ENCODE data around the gene TOP3B. TPM values are rescaled to one million over a fixed set of nuclear protein-coding genes. Genes with fewer than 3 reads are reported as not detected.

TOP3B gene
- total and polyA plus RNA-seq, 2 donors from 2014 or later: 8.1 to 26.7 TPM

DNA sequence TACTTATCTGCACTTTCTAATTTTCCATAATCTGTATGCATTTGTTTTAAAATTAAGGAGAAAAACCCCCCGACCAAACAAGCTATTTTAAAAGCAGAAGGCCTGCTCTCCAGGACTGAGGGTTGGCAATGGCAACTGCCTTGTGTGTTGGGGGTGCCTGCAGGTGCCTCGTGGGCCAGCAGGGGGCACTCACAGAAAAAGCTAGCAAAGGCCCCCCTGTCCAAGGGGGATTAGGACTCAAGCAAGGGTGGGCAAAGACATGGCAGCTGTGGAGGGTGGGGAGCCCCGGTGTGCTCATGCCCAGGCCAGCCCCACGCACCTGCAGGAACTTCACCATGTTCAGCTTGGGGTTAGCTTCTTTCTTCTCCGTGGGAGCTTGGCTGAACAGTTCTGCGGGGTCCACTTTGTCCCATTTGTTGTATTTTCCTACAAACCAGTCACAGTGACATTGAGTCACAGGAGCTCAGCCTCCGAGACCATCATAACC lies 10.3 kb downstream of the TOP3B start:
- Histone ChIP-seq H3K27ac (ENCODE audit: low read depth in 2 of 2, low read length in 2 of 2) (no peak overlapping the region), H3K9me3 (ENCODE audit: control insufficient read depth in 2 of 3, insufficient read depth in 1 of 3, low read length in 3 of 3) (no peaks in the 10 kb centered on the region), H3K4me3 (ENCODE audit: low read length in 3 of 3) (no peak overlapping the region), H3K36me3 (ENCODE audit: control insufficient read depth in 2 of 3, insufficient read depth in 3 of 3, low read length in 3 of 3) (peaks cover 4 to 47% (median 38%) of the 10 kb centered on the region in 3 donors), H3K4me1 (ENCODE audit: control insufficient read depth in 2 of 3, insufficient read depth in 2 of 3, low read depth in 1 of 3, low read length in 3 of 3) (no peaks in the 10 kb centered on the region), H3K9ac (ENCODE audit: low read length in 3 of 3) (no peak overlapping the region), H3K27me3 (ENCODE audit: control insufficient read depth, insufficient read depth, low read length) (no peaks in the 10 kb centered on the region)
- intact Hi-C loops (cut with DNase I): no loop called here
- DNase-seq (peak in 3 of 5 donors; percentile 21 to 53 (median 38)), FAIRE-seq (no peak)
- TF ChIP-seq, protein P1, sequence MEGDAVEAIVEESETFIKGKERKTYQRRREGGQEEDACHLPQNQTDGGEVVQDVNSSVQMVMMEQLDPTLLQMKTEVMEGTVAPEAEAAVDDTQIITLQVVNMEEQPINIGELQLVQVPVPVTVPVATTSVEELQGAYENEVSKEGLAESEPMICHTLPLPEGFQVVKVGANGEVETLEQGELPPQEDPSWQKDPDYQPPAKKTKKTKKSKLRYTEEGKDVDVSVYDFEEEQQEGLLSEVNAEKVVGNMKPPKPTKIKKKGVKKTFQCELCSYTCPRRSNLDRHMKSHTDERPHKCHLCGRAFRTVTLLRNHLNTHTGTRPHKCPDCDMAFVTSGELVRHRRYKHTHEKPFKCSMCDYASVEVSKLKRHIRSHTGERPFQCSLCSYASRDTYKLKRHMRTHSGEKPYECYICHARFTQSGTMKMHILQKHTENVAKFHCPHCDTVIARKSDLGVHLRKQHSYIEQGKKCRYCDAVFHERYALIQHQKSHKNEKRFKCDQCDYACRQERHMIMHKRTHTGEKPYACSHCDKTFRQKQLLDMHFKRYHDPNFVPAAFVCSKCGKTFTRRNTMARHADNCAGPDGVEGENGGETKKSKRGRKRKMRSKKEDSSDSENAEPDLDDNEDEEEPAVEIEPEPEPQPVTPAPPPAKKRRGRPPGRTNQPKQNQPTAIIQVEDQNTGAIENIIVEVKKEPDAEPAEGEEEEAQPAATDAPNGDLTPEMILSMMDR (IDR thresholded peaks at IDR 0.05; ENCODE audit: borderline replicate concordance, extremely low read depth, insufficient read depth): peak; percentile 63

DNA sequence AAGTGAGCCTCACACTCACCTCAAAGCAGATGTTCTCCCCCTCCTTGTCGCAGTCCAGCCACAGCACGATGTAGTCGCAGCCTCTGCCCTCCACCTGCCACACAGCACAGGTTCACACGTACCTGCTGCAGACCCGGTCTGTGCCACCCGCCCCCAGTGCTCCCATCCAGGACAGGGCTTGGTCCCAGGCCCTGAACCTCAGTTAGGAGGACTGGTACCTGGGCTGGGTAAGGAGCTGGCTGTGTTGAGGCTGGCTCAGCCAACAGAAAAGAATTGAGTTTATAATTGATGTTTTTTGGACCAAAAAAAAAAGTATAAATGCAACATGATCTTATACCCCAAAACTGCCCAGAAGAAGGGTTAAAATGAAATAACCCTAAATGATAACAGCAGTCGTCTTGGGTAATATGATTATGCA lies 10.7 kb downstream of the TOP3B start:
- H3K36me3 ChIP-seq (ENCODE audit: control insufficient read depth in 2 of 3, insufficient read depth in 3 of 3, low read length in 3 of 3): peaks cover 4 to 52% (median 42%) of the 10 kb centered on the region in 3 donors
- intact Hi-C loops (cut with DNase I): no loop called here
- TF ChIP-seq, protein P1 (IDR thresholded peaks at IDR 0.05; ENCODE audit: borderline replicate concordance, extremely low read depth, insufficient read depth): no peak
- H3K9ac ChIP-seq (ENCODE audit: low read length in 3 of 3): no peak overlapping the region
- H3K27me3 ChIP-seq (ENCODE audit: control insufficient read depth, insufficient read depth, low read length): no peaks in the 10 kb centered on the region
- H3K27ac ChIP-seq (ENCODE audit: low read depth in 2 of 2, low read length in 2 of 2): no peak overlapping the region
- H3K9me3 ChIP-seq (ENCODE audit: control insufficient read depth in 2 of 3, insufficient read depth in 1 of 3, low read length in 3 of 3): no peaks in the 10 kb centered on the region
- DNase-seq (no peak), FAIRE-seq (no peak)
- no peak overlapping the region for H3K4me3 ChIP-seq (ENCODE audit: low read length in 3 of 3)
- no peaks in the 10 kb centered on the region for H3K4me1 ChIP-seq (ENCODE audit: control insufficient read depth in 2 of 3, insufficient read depth in 2 of 3, low read depth in 1 of 3, low read length in 3 of 3)

DNA sequence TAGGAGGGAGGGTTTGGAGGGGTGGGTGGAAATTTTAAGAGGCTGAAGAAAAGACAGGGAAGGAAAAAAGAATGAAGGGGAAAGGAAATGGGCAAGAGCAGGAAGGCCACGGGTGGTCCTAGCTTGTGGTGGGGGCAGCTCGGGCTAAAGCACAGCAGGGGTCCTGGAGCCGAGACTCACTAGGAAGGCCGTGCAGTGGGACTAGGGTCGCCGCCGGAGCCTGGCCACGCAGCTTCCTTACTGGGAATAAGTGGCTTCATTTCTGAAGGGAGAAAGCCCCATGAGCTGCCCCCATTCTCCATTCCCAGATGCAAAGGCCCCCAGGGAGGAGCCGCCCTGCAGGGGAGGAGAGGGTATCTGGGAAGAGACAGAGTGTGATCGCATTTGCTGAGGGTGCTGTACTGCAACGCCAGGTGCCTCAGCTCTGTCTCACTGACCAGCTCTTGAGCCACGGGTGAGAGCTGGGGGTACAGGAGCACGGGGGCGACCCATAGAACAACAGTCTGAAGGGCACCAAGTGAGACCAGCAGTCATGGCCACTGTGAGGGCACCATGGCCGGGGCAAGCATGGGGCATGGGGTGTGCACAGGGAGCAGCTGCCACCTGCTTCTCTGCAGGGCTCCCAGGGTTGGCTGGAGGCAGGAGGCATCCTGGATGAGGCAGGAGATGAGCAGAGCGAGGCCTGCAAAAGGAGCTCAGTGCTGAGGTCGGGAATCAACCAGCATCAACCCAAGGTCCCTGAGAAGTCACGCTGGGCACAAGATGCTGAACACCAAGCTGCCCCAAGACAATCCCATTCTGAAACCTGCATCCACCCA lies 11.6 kb downstream of the TOP3B start:
- H3K36me3 ChIP-seq (ENCODE audit: control insufficient read depth in 2 of 3, insufficient read depth in 3 of 3, low read length in 3 of 3): peaks cover 4 to 59% (median 49%) of the 10 kb centered on the region in 3 donors
- H3K4me3 ChIP-seq (ENCODE audit: low read length in 3 of 3): no peak overlapping the region
- FAIRE-seq (no peak), DNase-seq (no peak)
- intact Hi-C loops (cut with DNase I): no loop called here
- H3K4me1 ChIP-seq (ENCODE audit: control insufficient read depth in 2 of 3, insufficient read depth in 2 of 3, low read depth in 1 of 3, low read length in 3 of 3): no peaks in the 10 kb centered on the region
- TF ChIP-seq, protein P1 (IDR thresholded peaks at IDR 0.05; ENCODE audit: borderline replicate concordance, extremely low read depth, insufficient read depth): no peak
- no peak overlapping the region for H3K9ac ChIP-seq (ENCODE audit: low read length in 3 of 3)
- H3K27ac ChIP-seq (ENCODE audit: low read depth in 2 of 2, low read length in 2 of 2): no peak overlapping the region
- no peaks in the 10 kb centered on the region for H3K27me3 ChIP-seq (ENCODE audit: control insufficient read depth, insufficient read depth, low read length)
- no peaks in the 10 kb centered on the region for H3K9me3 ChIP-seq (ENCODE audit: control insufficient read depth in 2 of 3, insufficient read depth in 1 of 3, low read length in 3 of 3)

All from kidney (tissue), 14 donors.